ENCODE measurements around the gene TTBK2.
"Not testable (repeated sequence)": the region's sequence is repeated elsewhere in the genome, so short reads cannot be mapped to it uniquely, and the experiment has no call there.

TTBK2 gene

GRCh38 chr15:42920519-42921341 is at the start of gene TTBK2:
TSS of gene TTBK2 (minus strand) at chr15:42920778. CDS start at chr15:42878617, 42,161 bp downstream.
- H3K27ac ChIP-seq, result peak within 1 kb of the TSS; percentile 39
- no peak for TF ChIP-seq CTCF (IDR thresholded peaks at IDR 0.05)
- TF ChIP-seq ZFX (IDR thresholded peaks at IDR 0.05; ENCODE audit: borderline replicate concordance), result no peak

GRCh38 chr15:42964476-42964875 is 43.9 kb upstream of the TTBK2 start:
- H3K27ac ChIP-seq, result no peak overlapping the region
- TF ChIP-seq CTCF (IDR thresholded peaks at IDR 0.05), result no peak
- TF ChIP-seq ZFX (IDR thresholded peaks at IDR 0.05; ENCODE audit: borderline replicate concordance), result no peak

- no peak overlapping the region for H3K27ac ChIP-seq
- TF ChIP-seq ZFX (IDR thresholded peaks at IDR 0.05; ENCODE audit: borderline replicate concordance) (no peak), CTCF (IDR thresholded peaks at IDR 0.05) (no peak)
These were observed 34.9 kb upstream of the TTBK2 start for GRCh38 chr15:42955518-42955917.

GRCh38 chr15:42954291-42954690 is 33.7 kb upstream of the TTBK2 start:
- H3K27ac ChIP-seq, result no peak overlapping the region
- TF ChIP-seq CTCF (IDR thresholded peaks at IDR 0.05) (no peak), ZFX (IDR thresholded peaks at IDR 0.05; ENCODE audit: borderline replicate concordance) (no peak)

GRCh38 chr15:42948898-42949297 is 28.3 kb upstream of the TTBK2 start:
- not testable (repeated sequence) for H3K27ac ChIP-seq

- H3K27ac ChIP-seq, result no peak overlapping the region
- TF ChIP-seq ZFX (IDR thresholded peaks at IDR 0.05; ENCODE audit: borderline replicate concordance) (no peak), CTCF (IDR thresholded peaks at IDR 0.05) (no peak)
These were observed 19.9 kb upstream of the TTBK2 start for GRCh38 chr15:42940527-42940926.

GRCh38 chr15:42939841-42940240 is 19.3 kb upstream of the TTBK2 start:
- TF ChIP-seq CTCF (IDR thresholded peaks at IDR 0.05), result no peak
- TF ChIP-seq ZFX (IDR thresholded peaks at IDR 0.05; ENCODE audit: borderline replicate concordance), result no peak

More at GRCh38 chr15:42939841-42940240, 19.3 kb upstream of the TTBK2 start:
- no peak overlapping the region for H3K27ac ChIP-seq

Data from 22Rv1 (cell line).